GM21576 (cell line): ENCODE data around the gene CHST6.
"Not testable (repeated sequence)": the region's sequence is repeated elsewhere in the genome, so short reads cannot be mapped to it uniquely, and the experiment has no call there.

Experiments
- ATAC-seq: cut with Tn5 transposase; IDR thresholded peaks from one replicate; pipeline ENCODE4 v1.9.1; 2021; ENCODE audit warnings: mild to moderate bottlenecking, moderate library complexity; ENCODE audit not compliant: unreplicated experiment

Gene CHST6

GRCh38 chr16:75495076-75495674 lies at the start of gene CHST6:
Gene CHST6, minus strand, starts transcription at chr16:75495441. Its CDS starts 15,613 bp downstream, at chr16:75479828.
- ATAC-seq, result peak; percentile 63

- not testable (repeated sequence) for ATAC-seq
These were observed 47.2 kb upstream of the CHST6 start for GRCh38 chr16:75542462-75542861.

- no peak for ATAC-seq
These were observed 46.0 kb upstream of the CHST6 start for GRCh38 chr16:75541236-75541635.

DNA sequence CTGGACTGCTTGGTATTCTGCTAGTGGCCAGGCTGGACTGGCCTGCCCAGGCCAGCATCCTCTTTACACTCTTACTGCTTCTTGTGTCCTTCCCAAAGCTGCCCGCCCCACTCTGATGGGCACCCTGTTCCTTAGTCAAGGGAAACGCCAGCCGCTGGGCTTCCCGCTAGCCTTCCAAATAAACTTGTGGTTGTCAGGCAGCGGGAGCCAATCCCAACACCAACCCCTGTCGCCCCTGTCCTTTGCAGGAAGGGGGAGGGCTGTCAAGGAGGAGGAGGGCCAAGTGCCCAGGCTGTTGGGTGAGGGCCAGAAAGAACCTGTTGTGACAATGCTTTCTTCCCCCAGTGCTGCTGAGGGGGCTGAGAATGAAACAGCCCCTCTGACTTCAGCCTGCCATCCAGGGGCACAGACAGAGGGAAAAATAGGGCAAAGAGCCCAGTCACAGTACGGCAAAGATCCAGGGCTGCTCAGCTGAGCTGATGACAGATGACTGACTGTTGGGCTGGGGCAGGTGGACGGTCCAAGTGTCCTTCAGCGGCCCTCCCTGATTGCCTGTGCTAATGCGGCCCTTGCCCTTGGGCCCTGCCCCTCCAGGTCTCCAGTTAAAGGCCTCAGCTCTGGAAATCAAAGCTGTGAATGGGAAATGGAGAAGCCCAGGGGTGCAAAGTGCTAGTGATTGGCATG lies 43.8 kb upstream of the CHST6 start:
- ATAC-seq, result not testable (repeated sequence)

DNA sequence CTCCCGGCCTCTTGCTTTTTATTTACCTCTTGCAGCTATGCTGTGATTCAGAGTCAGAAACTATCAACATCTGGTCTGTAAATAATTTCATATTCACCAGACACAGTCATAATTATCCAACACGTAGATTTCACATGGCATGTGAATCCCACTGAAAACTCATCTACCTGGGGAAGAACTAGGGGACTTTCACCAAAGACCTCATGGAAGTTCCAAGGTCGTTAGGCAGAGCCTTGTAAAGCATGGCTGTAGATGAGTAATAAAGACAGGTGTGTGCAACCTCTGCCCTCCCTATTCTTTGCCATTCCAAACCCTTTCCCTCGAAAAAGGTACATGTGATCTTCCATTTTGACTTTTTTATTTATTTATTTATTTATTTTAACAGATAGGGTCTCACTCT lies 42.5 kb upstream of the CHST6 start:
- no peak for ATAC-seq

GRCh38 chr16:75535901-75536300 lies 40.7 kb upstream of the CHST6 start, which contains the start of gene CHST5:
Gene CHST5, minus strand, starts transcription at chr16:75536108. Its CDS starts 5,724 bp downstream, at chr16:75530384.
- no peak for ATAC-seq

DNA sequence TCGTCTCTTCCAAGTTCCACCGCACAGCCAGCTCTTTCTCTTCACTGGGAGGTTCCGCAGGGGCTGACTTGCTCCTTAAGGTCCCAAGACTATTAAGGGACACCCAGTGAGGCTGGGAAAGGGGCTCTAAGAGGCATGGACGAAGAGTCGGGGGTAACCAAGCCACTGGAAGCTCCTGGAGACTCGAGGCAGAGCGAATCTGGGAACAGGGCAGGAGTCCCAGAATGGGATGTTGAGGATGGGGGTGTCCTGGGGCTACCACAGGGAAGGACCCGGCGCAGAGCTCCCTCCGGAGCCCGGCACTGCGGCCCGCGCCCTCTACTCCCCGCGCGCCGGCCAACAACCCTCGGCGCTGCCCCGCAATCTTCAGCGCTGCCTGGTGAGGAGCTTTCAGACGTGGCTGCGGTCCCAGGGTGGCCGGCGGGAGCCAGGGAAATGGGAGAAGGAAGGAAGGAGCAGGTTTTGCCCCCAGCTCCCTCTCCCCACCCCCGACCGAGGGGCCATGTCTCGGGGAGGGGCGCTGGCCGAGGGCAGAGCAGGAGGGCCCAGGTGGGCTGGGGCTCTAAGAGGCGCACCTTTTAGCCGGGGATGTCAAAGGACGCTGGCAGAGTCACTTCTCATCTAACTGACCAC lies 40.1 kb upstream of the CHST6 start:
- ATAC-seq, result no peak

- ATAC-seq, result no peak
These were observed 39.4 kb upstream of the CHST6 start for GRCh38 chr16:75534560-75535205.

- ATAC-seq, result no peak
These were observed 37.5 kb upstream of the CHST6 start for GRCh38 chr16:75532791-75533190.

DNA sequence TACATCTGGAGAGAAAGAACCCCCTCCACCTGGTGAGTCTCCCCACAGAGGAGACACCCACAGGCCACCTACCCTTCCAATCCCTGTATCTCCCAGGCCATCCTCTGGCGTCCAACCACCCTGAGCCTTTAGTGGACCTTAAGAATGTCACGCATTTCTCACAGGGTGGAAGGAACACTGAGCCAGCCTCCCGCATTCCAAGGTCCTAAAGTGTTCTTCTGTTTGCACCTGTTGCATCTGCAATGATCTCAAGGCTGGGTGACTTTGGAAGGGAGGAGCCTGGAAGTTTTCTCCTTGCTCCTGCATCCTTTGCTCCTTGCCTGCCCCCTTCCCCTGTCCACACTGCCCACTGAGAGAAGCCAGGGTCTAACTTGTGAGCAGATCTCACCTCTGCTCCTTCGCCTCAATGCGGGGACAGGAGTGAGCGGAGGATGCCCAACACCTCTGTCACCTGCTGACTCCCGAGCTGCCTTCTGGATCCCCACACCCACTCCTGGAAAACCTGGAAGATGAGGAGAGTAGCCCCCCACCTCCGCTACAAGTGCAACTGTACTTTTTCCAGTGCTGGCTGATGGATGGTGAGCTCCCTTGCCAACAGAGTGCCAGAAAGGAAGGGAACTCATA lies 37.0 kb upstream of the CHST6 start:
- ATAC-seq, result no peak

- no peak for ATAC-seq
These were observed 34.7 kb upstream of the CHST6 start for GRCh38 chr16:75529959-75530358.

GRCh38 chr16:75529056-75529905 lies 34.0 kb upstream of the CHST6 start:
- ATAC-seq, result no peak

- no peak for ATAC-seq
These were observed 32.6 kb upstream of the CHST6 start for GRCh38 chr16:75527825-75528299.

- ATAC-seq, result no peak
These were observed 31.0 kb upstream of the CHST6 start for GRCh38 chr16:75526032-75526790.

DNA sequence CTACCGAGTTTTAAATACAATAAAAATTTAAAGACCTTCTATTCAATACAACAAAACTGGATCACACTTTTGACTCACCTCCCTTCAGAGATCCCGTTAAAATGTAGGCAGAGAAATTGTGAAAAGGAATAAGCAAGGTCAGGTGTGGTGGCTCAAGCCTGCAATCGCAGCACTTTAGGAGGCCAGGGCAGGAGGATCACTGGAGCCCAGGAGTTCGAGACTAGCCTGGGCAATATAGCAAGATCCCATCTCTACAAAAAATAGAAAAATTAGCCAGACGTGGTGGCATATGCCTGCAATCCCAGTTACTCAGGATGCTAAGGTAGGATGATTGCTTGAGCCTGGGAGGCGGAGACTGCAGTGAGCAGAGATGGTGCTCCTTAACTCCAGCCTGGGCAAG lies 23.9 kb upstream of the CHST6 start:
- no peak for ATAC-seq

DNA sequence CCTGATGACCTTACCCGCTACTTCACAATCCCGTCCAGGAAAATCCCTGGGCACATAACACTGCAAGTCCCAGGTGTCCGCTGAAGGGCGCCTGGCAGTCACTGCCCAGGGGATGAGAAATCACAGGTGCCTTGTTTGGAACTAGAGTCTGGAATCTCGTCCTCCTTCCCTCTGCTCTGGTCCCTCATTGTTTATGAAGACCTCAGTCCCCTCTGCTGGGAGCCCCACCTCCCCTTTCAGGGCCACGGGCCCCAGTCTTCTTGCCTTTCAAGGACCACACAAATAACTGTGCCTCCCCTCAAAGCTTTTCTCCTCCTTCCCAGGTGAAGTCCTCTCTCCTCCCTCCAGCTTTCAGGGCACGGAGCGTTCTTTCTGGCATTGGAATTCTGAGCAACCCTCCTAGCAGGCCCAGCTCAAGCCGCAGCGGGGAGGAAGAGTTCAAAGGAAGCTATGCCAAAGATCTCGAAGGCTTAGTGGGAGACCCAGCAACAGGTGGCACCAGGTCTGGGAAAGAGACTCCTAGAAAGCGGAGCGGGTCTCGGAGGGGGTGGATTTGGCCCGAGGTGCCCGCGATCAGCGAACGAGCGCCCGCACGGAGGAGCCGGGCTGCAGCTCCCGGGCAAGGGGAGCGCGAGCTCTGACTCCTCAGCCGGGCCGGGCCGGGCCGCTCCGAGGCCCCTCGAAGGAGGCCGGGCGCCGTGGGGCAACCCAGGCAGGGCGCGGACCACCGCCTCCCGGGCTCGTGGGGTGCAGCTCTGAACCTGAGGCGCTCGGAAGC lies 21.1 kb upstream of the CHST6 start:
- ATAC-seq, result peak; percentile 1

- ATAC-seq, result no peak
These were observed 19.1 kb upstream of the CHST6 start for GRCh38 chr16:75514296-75514695.

DNA sequence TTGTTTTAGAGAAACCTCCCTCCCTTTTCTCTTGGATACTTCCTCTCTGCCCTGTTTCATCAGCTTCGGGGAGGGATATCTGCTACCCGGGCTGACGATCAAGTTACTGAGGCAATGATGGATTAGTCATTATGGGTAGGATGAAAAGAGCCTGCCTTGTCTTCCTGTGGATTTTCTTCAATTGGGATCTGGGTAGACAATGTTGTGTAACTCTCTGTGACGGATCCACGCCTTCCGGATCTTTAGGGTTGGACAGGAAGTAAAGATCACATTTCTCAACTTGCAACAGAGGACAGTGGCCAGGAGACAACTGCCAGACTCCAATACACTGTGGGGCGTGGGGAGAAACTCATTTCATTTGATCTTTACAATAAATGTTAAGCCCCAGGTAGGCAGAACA lies 11.3 kb upstream of the CHST6 start:
- ATAC-seq, result no peak

- no peak for ATAC-seq
These were observed 10.9 kb upstream of the CHST6 start for GRCh38 chr16:75506107-75506506.
